H1 (cell line): ENCODE results near the gene RASSF4. TPM values are rescaled to one million over a fixed set of nuclear protein-coding genes. Genes with fewer than 3 reads are reported as not detected.

Experiments
- CTCF ChIA-PET: fragments of 300-600 bp; sonication (Branson Sonifier 250); formaldehyde crosslinking; loops from one replicate; lab custom pipeline; 2021; ENCODE audit not compliant: partially characterized antibody; lab: Charles Lee
- POLR2A ChIA-PET: fragments of 300-600 bp; sonication (Branson Sonifier 250); formaldehyde crosslinking; loops from one replicate; lab custom pipeline; 2021; ENCODE audit warnings: inconsistent platforms; ENCODE audit not compliant: partially characterized antibody; lab: Charles Lee
- DNase-seq, 2 experiments: peaks; one replicate each; pipeline versions ENCODE4 v3.0.0 to v3.0.0-alpha.2; 2010 to 2022; ENCODE audit warnings: low spot score in 2 of 2, low read depth in 1 of 2, mixed read lengths in 1 of 2
- FAIRE-seq: peaks from 2 replicates; lab custom pipeline; 2011; peaks lifted over from hg19 to GRCh38; lab: Jason Lieb, UNC
- H2AFZ ChIP-seq: 2 replicates; pipeline ENCODE4 v1.8.1; 2012; ENCODE audit warnings: low read length, inconsistent platforms
- H2AK5ac ChIP-seq: 2 replicates; pipeline ENCODE4 v1.6.1; 2013; ENCODE audit warnings: low read depth, low read length
- H2BK120ac ChIP-seq: replicated peaks from 2 replicates; pipeline ENCODE3; 2013; ENCODE audit warnings: low read depth, low read length, inconsistent platforms
- H2BK12ac ChIP-seq: 2 replicates; pipeline ENCODE4 v1.6.1; 2013; ENCODE audit warnings: low read depth, low read length
- H2BK15ac ChIP-seq: 2 replicates; pipeline ENCODE4 v1.6.1; 2013; ENCODE audit warnings: low read length
- H2BK20ac ChIP-seq: 2 replicates; pipeline ENCODE4 v1.6.1; 2013; ENCODE audit warnings: low read length
- H2BK5ac ChIP-seq: 2 replicates; pipeline ENCODE4 v1.6.1; 2013; ENCODE audit warnings: low read depth, low read length
- H3K14ac ChIP-seq: 2 replicates; pipeline ENCODE4 v1.6.1; 2013; ENCODE audit warnings: inconsistent platforms; ENCODE audit not compliant: insufficient read length
- H3K18ac ChIP-seq: 2 replicates; pipeline ENCODE4 v1.6.1; 2013; ENCODE audit warnings: low read length; ENCODE audit errors: extremely low read depth
- H3K23ac ChIP-seq: 2 replicates; pipeline ENCODE4 v1.6.1; 2013; ENCODE audit warnings: inconsistent platforms; ENCODE audit not compliant: insufficient read length
- H3K23me2 ChIP-seq: 2 replicates; pipeline ENCODE4 v1.6.1; 2013; ENCODE audit warnings: low read depth, low read length
- H3K27ac ChIP-seq: 2 replicates; pipeline ENCODE4 v1.6.1; 2011; ENCODE audit warnings: low read depth, low read length, inconsistent platforms
- H3K27me3 ChIP-seq, 4 experiments: replicated peaks in 1 of 4; 1 replicate in 1 of 4; 2 replicates in 3 of 4; pipeline versions ENCODE4 v1.6.1 to v1.8.1; 2011 to 2013; ENCODE audit warnings: low read length in 3 of 4, mild to moderate bottlenecking in 3 of 4, inconsistent platforms in 2 of 4, mixed read lengths in 2 of 4, moderate library complexity in 1 of 4; ENCODE audit not compliant: control insufficient read depth in 3 of 4, insufficient read depth in 3 of 4; ENCODE audit errors: extremely low read depth in 1 of 4
- H3K36me3 ChIP-seq, 4 experiments: 2 replicates each; pipeline versions ENCODE4 v1.6.1 to v1.8.1; 2011 to 2013; ENCODE audit warnings: mild to moderate bottlenecking in 4 of 4, low read length in 3 of 4, moderate library complexity in 2 of 4, control low read depth in 1 of 4, inconsistent platforms in 1 of 4; ENCODE audit not compliant: insufficient read depth in 4 of 4, control insufficient read depth in 2 of 4
- H3K4ac ChIP-seq: replicated peaks from 2 replicates; pipeline ENCODE3; 2013; ENCODE audit warnings: low read length, low read depth, mixed read lengths, inconsistent platforms; ENCODE audit not compliant: insufficient read length
- H3K4me1 ChIP-seq, 4 experiments: replicated peaks in 1 of 4; 1 replicate in 1 of 4; 2 replicates in 3 of 4; pipeline versions ENCODE4 v1.6.1 to v1.8.1; 2011 to 2013; ENCODE audit warnings: low read length in 3 of 4, inconsistent platforms in 2 of 4, mixed read lengths in 1 of 4; ENCODE audit not compliant: insufficient read depth in 4 of 4, control insufficient read depth in 3 of 4
- H3K4me2 ChIP-seq, 2 experiments: 2 replicates each; pipeline versions ENCODE4 v1.6.1 to v1.8.1; 2011 to 2013; ENCODE audit warnings: low read depth in 2 of 2, low read length in 2 of 2, control low read depth in 1 of 2, inconsistent platforms in 1 of 2, mild to moderate bottlenecking in 1 of 2; ENCODE audit not compliant: insufficient read depth in 1 of 2
- H3K4me3 ChIP-seq, 4 experiments: fragments of 200-600, 300-600 bp in 1 of 4; sonication (generic), shearing (Covaris generic), sonication (Bioruptor Twin) in 1 of 4; 2 replicates each; pipeline versions ENCODE4 v1.5.1 to v1.8.1; 2011 to 2016; ENCODE audit warnings: low read length in 4 of 4, low read depth in 3 of 4, control low read depth in 2 of 4, inconsistent platforms in 2 of 4, mild to moderate bottlenecking in 2 of 4, mixed read lengths in 1 of 4, moderate library complexity in 1 of 4; ENCODE audit not compliant: insufficient read depth in 2 of 4; ENCODE audit errors: extremely low read depth in 1 of 4
- H3K56ac ChIP-seq: replicated peaks from 2 replicates; pipeline ENCODE3; 2013; ENCODE audit warnings: low read depth, mild to moderate bottlenecking, mixed read lengths, low read length, inconsistent platforms; ENCODE audit not compliant: insufficient read length
- H3K79me1 ChIP-seq: 2 replicates; pipeline ENCODE4 v1.6.1; 2013; ENCODE audit warnings: low read depth, low read length, control low read depth
- H3K79me2 ChIP-seq, 2 experiments: 2 replicates each; pipeline versions ENCODE4 v1.6.1 to v1.8.1; 2012 to 2013; ENCODE audit warnings: low read length in 2 of 2, mild to moderate bottlenecking in 2 of 2, inconsistent platforms in 1 of 2; ENCODE audit not compliant: insufficient read depth in 2 of 2, control insufficient read depth in 1 of 2
- H3K9ac ChIP-seq, 4 experiments: replicated peaks in 1 of 4; 1 replicate in 1 of 4; 2 replicates in 3 of 4; pipeline versions ENCODE4 v1.6.1 to v1.8.1; 2011 to 2013; ENCODE audit warnings: low read depth in 3 of 4, low read length in 3 of 4, control low read depth in 2 of 4, mild to moderate bottlenecking in 2 of 4, moderate library complexity in 2 of 4, inconsistent platforms in 1 of 4; ENCODE audit errors: extremely low read depth in 1 of 4
- H3K9me3 ChIP-seq, 2 experiments: 2 replicates each; pipeline versions ENCODE4 v1.6.1 to v1.8.1; 2012 to 2013; ENCODE audit warnings: mild to moderate bottlenecking in 2 of 2, moderate library complexity in 2 of 2, control low read depth in 1 of 2, inconsistent platforms in 1 of 2, low read depth in 1 of 2, low read length in 1 of 2, mixed read lengths in 1 of 2; ENCODE audit not compliant: insufficient read depth in 2 of 2
- H4K20me1 ChIP-seq, 2 experiments: replicated peaks in 1 of 2; 2 replicates each; pipeline versions ENCODE3 to v1.8.1; 2011 to 2013; ENCODE audit warnings: inconsistent platforms in 2 of 2, low read length in 2 of 2, mild to moderate bottlenecking in 1 of 2; ENCODE audit not compliant: insufficient read depth in 2 of 2, control insufficient read depth in 1 of 2
- H4K5ac ChIP-seq: 2 replicates; pipeline ENCODE4 v1.6.1; 2013; ENCODE audit warnings: low read length, low read depth, mixed read lengths, inconsistent platforms; ENCODE audit not compliant: insufficient read length
- H4K8ac ChIP-seq: 2 replicates; pipeline ENCODE4 v1.8.0; 2013; ENCODE audit warnings: mild to moderate bottlenecking, moderate library complexity, low read length, inconsistent platforms; ENCODE audit not compliant: insufficient read depth; ENCODE audit errors: extremely low read depth
- H4K91ac ChIP-seq: replicated peaks from 2 replicates; pipeline ENCODE3; 2013; ENCODE audit warnings: low read length, mixed read lengths, inconsistent platforms; ENCODE audit not compliant: insufficient read length
- ASH2L ChIP-seq: fragments of 200-600, 300-600 bp; sonication (generic); IDR thresholded peaks from one replicate; pipeline ENCODE4 v1.7.1; 2017; ENCODE audit warnings: low read length
- E2F6 ChIP-seq: IDR thresholded peaks from 2 replicates; pipeline ENCODE4 v1.6.1; 2012; ENCODE audit warnings: inconsistent platforms
- EGR1 ChIP-seq: IDR thresholded peaks from 2 replicates; pipeline ENCODE4 v1.6.1; 2011; ENCODE audit warnings: low read depth, low read length, borderline replicate concordance
- FOSL1 ChIP-seq: IDR thresholded peaks from 2 replicates; pipeline ENCODE4 v1.6.1; 2011; ENCODE audit warnings: mild to moderate bottlenecking, low read depth, low read length, moderate library complexity; ENCODE audit not compliant: insufficient read depth
- GABPA ChIP-seq: IDR thresholded peaks from 2 replicates; pipeline ENCODE4 v1.6.1; 2011; ENCODE audit warnings: mild to moderate bottlenecking, low read length, moderate library complexity, borderline replicate concordance; ENCODE audit not compliant: insufficient read depth
- HDAC2 ChIP-seq, 2 experiments: fragments of 300-600 bp in 1 of 2; sonication (generic) in 1 of 2; IDR thresholded peaks; 2 replicates each; pipeline ENCODE4 v1.6.1; 2011 to 2012; ENCODE audit warnings: low read depth in 2 of 2, low read length in 2 of 2, mild to moderate bottlenecking in 2 of 2, moderate library complexity in 2 of 2, borderline replicate concordance in 1 of 2, inconsistent platforms in 1 of 2
- JUN ChIP-seq: IDR thresholded peaks from 2 replicates; pipeline ENCODE4 v1.6.1; 2011; ENCODE audit warnings: low read depth, mild to moderate bottlenecking, improper control_type of control experiment, low read length
- MAX ChIP-seq: IDR thresholded peaks from 2 replicates; pipeline ENCODE4 v1.6.1; 2012; ENCODE audit warnings: inconsistent platforms
- NANOG ChIP-seq: IDR thresholded peaks from 2 replicates; pipeline ENCODE4 v1.6.1; 2011; ENCODE audit warnings: low read length, low read depth, mild to moderate bottlenecking, inconsistent platforms; ENCODE audit not compliant: insufficient read depth, poor library complexity, severe bottlenecking
- SIX5 ChIP-seq: IDR thresholded peaks from 2 replicates; pipeline ENCODE4 v1.6.1; 2011; ENCODE audit warnings: mild to moderate bottlenecking, low read depth, low read length
- WGBS, 2 experiments: shearing (Covaris generic) in 1 of 2; methylation state at CpG; one replicate each; pipeline versions ENCODE4 v1.1.6 to v1.1.7; 2013 to 2015; ENCODE audit warnings: low lambda C conversion rate in 2 of 2, mixed read lengths in 2 of 2, inconsistent platforms in 1 of 2, low coverage in 1 of 2, missing lambda C conversion rate in 1 of 2; ENCODE audit not compliant: insufficient replicate concordance in 2 of 2, insufficient coverage in 1 of 2, insufficient read length in 1 of 2; ENCODE audit errors: extremely low coverage in 1 of 2, missing lambda C conversion rate in 1 of 2; 5-methylcytosine and 5-hydroxymethylcytosine counted together
- polyA plus RNA-seq, 7 experiments: library from polyadenylated mRNA; depleted of rRNA in 3 of 7; stranded (reverse) in 5 of 7; unstranded in 2 of 7; fragments of >200 nt in 5 of 7; fragments of 200-250 nt in 2 of 7; gene quantifications; 1 replicate in 5 of 7; 2 replicates in 1 of 7; 4 replicates in 1 of 7; pipeline versions ENCODE4 v1.2.1 to v1.2.3, GENCODE V29; 2011 to 2013; ENCODE audit warnings: missing spikeins in 2 of 7, mixed read lengths in 2 of 7
- total RNA-seq: library from RNA; stranded (reverse); fragmentation: NEBNext Ultra II Directional; extraction: Animal tissue kit (Norgen Biotek cat#: 25700); gene quantifications from 2 replicates; pipeline ENCODE4 v1.2.1, GENCODE V29; 2021

RASSF4 gene
- total and polyA plus RNA-seq, 2 of the 8 experiments (the other 6 are each of a cell fraction or from before 2014, with no cell fraction given), result 14.3 to 14.5 TPM

GRCh38 chr10:44958898-44959246, 730 bp upstream of the RASSF4 start:
- TF ChIP-seq JUN (no peak), ASH2L (no peak), HDAC2 (IDR thresholded peaks at IDR 0.05; ENCODE audit: borderline replicate concordance in 1 of 2, low read depth in 2 of 2, low read length in 2 of 2) (no peak), MAX (no peak), EGR1 (no peak), FOSL1 (no peak), E2F6 (no peak), GABPA (no peak), SIX5 (no peak), NANOG (no peak)
- Histone ChIP-seq H4K5ac (no peak overlapping the region), H2BK120ac (no peak overlapping the region), H3K36me3 (no peaks in the 10 kb centered on the region), H3K23ac (no peak overlapping the region), H4K20me1 (no peaks in the 10 kb centered on the region), H2BK20ac (no peak overlapping the region), H3K4me1 (peaks cover 10 to 26% (median 18%) of the 10 kb centered on the region in 4 experiments), H3K4me2 (peak overlapping the region; percentile 87 to 90), H3K4me3 (peak overlapping the region; percentile 71 to 87 (median 76)), H2AK5ac (no peak overlapping the region), H3K9me3 (no peaks in the 10 kb centered on the region), H3K4ac (no peak overlapping the region), H3K14ac (no peak overlapping the region), H4K91ac (no peak overlapping the region), H3K18ac (peak overlapping the region; percentile 44; the same call in 1 of the 2 replicates), H2BK15ac (0 out of 2 replicates have a peak overlapping the region, but pooled peaks have one; percentile 66), H3K79me2 (no peaks in the 10 kb centered on the region; a peak in 1 of 4 replicates), H3K27ac (peak overlapping the region; percentile 25; the same call in 1 of the 2 replicates), H3K56ac (no peak overlapping the region), H3K27me3 (peaks cover 0 to 7% (median 3%) of the 10 kb centered on the region in 4 experiments; a peak in 4 of 7 replicates), H4K8ac (peak overlapping the region; percentile 93; the same call in 1 of the 2 replicates), H3K23me2 (peaks cover 8% of the 10 kb centered on the region), H3K79me1 (no peaks in the 10 kb centered on the region), H2BK5ac (peak overlapping the region; percentile 80; the same call in 1 of the 2 replicates), H2AFZ (no peak overlapping the region), H2BK12ac (no peak overlapping the region), H3K9ac (peak overlapping the region in 3 of 4 experiments; percentile 67 to 79 (median 77); a peak in 6 of 7 replicates)
- no peak for FAIRE-seq
- POLR2A ChIA-PET, result interaction anchor here (0.9 to 1.8 kb wide), 4 partner anchors 14 to 21 kb away, joined by 3 to 5 read pairs (median 4); partner anchors contain the start of gene DEPP1
- CTCF ChIA-PET, result interaction anchor here (0.7 to 1.3 kb wide), 5 partner anchors 11 to 80 kb away, joined by 3 to 6 read pairs (median 4); partner anchors contain the start of gene DEPP1
- DNase-seq, result no peak
- WGBS, 2 experiments, result 27% methylated on average over 6 of the region's 6 CpGs; no CpG with 5 or more reads in 1 of the 2 experiments
